Activated CD4-positive, alpha-beta T cell treated with anti-CD3 and anti-CD28 coated beads, Interleukin-2, amount 50 U/mL, for 4 hours (primary cell): ENCODE measurements around the gene SEMA4D.

Source experiments
- DNase-seq, 2 experiments: peaks; one replicate each; pipeline ENCODE4 v3.0.0-alpha.2; 2020

The SEMA4D gene

GRCh38 chr9:89442501-89442978 is 55.4 kb downstream of the SEMA4D start:
- no peak for DNase-seq

GRCh38 chr9:89441986-89442385 is 55.9 kb downstream of the SEMA4D start:
- DNase-seq: no peak

- DNase-seq: no peak
Observed at GRCh38 chr9:89441655-89441970, 56.3 kb downstream of the SEMA4D start.

GRCh38 chr9:89440951-89441654 is 56.8 kb downstream of the SEMA4D start:
- no peak for DNase-seq

- DNase-seq: no peak
Observed at GRCh38 chr9:89440548-89440947, 57.4 kb downstream of the SEMA4D start.

GRCh38 chr9:89440046-89440445 is 57.9 kb downstream of the SEMA4D start:
- DNase-seq: no peak

GRCh38 chr9:89439571-89439970 is 58.3 kb downstream of the SEMA4D start:
- no peak for DNase-seq

- no peak for DNase-seq
Observed at GRCh38 chr9:89438194-89438593, 59.7 kb downstream of the SEMA4D start.

- DNase-seq: no peak
Observed at GRCh38 chr9:89437772-89438171, 60.1 kb downstream of the SEMA4D start.

GRCh38 chr9:89436963-89437625 is 60.8 kb downstream of the SEMA4D start:
- DNase-seq: peak; percentile 47 to 57

GRCh38 chr9:89436326-89436725 is 61.6 kb downstream of the SEMA4D start:
- no peak for DNase-seq

- DNase-seq: no peak
Observed at GRCh38 chr9:89435071-89435823, 62.7 kb downstream of the SEMA4D start.

- DNase-seq: no peak
Observed at GRCh38 chr9:89434636-89435035, 63.3 kb downstream of the SEMA4D start.

GRCh38 chr9:89433826-89434225 is 64.1 kb downstream of the SEMA4D start:
- DNase-seq: no peak

GRCh38 chr9:89432986-89433530 is 64.9 kb downstream of the SEMA4D start:
- no peak for DNase-seq

- no peak for DNase-seq
Observed at GRCh38 chr9:89431930-89432725, 65.8 kb downstream of the SEMA4D start.

GRCh38 chr9:89430995-89431394 is 66.9 kb downstream of the SEMA4D start:
- DNase-seq: no peak

- peak; percentile 61 to 64 for DNase-seq
Observed at GRCh38 chr9:89428901-89429890, 68.7 kb downstream of the SEMA4D start.

- DNase-seq: no peak
Observed at GRCh38 chr9:89428222-89428761, 69.6 kb downstream of the SEMA4D start.

- DNase-seq: peak; percentile 82 to 83
Observed at GRCh38 chr9:89427621-89428221, 70.2 kb downstream of the SEMA4D start.
